Trophoblast cell (in vitro differentiated cells and primary cell): Measurements from ENCODE around the gene ITGA3.

Experiments used
- DNase-seq, 2 donors: peaks; one replicate each; pipeline ENCODE4 v3.0.0-alpha.2; 2016
- H2AFZ ChIP-seq: 2 replicates; pipeline ENCODE4 v1.6.1; 2013; ENCODE audit warnings: low read length, moderate library complexity, mild to moderate bottlenecking; ENCODE audit not compliant: insufficient read depth, poor library complexity
- H2AK5ac ChIP-seq: 2 replicates; pipeline ENCODE4 v1.6.1; 2013; ENCODE audit warnings: mild to moderate bottlenecking, low read length
- H2BK120ac ChIP-seq: 2 replicates; pipeline ENCODE4 v1.6.1; 2013; ENCODE audit warnings: low read length, mild to moderate bottlenecking, moderate library complexity; ENCODE audit not compliant: insufficient read depth, poor library complexity
- H2BK12ac ChIP-seq: 2 replicates; pipeline ENCODE4 v1.6.1; 2013; ENCODE audit warnings: mild to moderate bottlenecking, low read length, moderate library complexity
- H2BK5ac ChIP-seq: 2 replicates; pipeline ENCODE4 v1.6.1; 2013; ENCODE audit warnings: low read length, low read depth, moderate library complexity, mild to moderate bottlenecking; ENCODE audit not compliant: poor library complexity
- H3K14ac ChIP-seq: 2 replicates; pipeline ENCODE4 v1.6.1; 2013; ENCODE audit warnings: mild to moderate bottlenecking, low read length
- H3K18ac ChIP-seq: 2 replicates; pipeline ENCODE4 v1.6.1; 2013; ENCODE audit warnings: mild to moderate bottlenecking, low read length
- H3K23ac ChIP-seq: 2 replicates; pipeline ENCODE4 v1.6.1; 2013; ENCODE audit warnings: low read length
- H3K27ac ChIP-seq: 2 replicates; pipeline ENCODE4 v1.5.1; 2013; ENCODE audit warnings: low read depth, mild to moderate bottlenecking, inconsistent platforms, low read length, moderate library complexity
- H3K27me3 ChIP-seq: 2 replicates; pipeline ENCODE4 v1.6.1; 2013; ENCODE audit warnings: inconsistent platforms, mild to moderate bottlenecking, low read length, moderate library complexity; ENCODE audit not compliant: insufficient read depth
- H3K36me3 ChIP-seq, 2 experiments: 1 replicate in 1 of 2; 2 replicates in 1 of 2; pipeline ENCODE4 v1.6.1; 2013; ENCODE audit warnings: low read length in 2 of 2, mild to moderate bottlenecking in 2 of 2, moderate library complexity in 1 of 2; ENCODE audit not compliant: insufficient read depth in 2 of 2, control insufficient read depth in 1 of 2
- H3K4ac ChIP-seq: 2 replicates; pipeline ENCODE4 v1.6.1; 2013; ENCODE audit warnings: low read depth, mild to moderate bottlenecking, low read length, moderate library complexity
- H3K4me1 ChIP-seq, 2 experiments: 1 replicate in 1 of 2; 2 replicates in 1 of 2; pipeline ENCODE4 v1.6.1; 2013; ENCODE audit warnings: low read length in 2 of 2, mild to moderate bottlenecking in 2 of 2, moderate library complexity in 1 of 2; ENCODE audit not compliant: insufficient read depth in 2 of 2, control insufficient read depth in 1 of 2
- H3K4me2 ChIP-seq: 2 replicates; pipeline ENCODE4 v1.6.1; 2013; ENCODE audit warnings: inconsistent platforms, mild to moderate bottlenecking, low read length, moderate library complexity
- H3K4me3 ChIP-seq: 2 replicates; pipeline ENCODE4 v1.5.1; 2013; ENCODE audit warnings: mild to moderate bottlenecking, low read depth, low read length, inconsistent platforms
- H3K79me1 ChIP-seq: one replicate; pipeline ENCODE4 v1.6.1; 2013; ENCODE audit warnings: low read length
- H3K79me2 ChIP-seq: 2 replicates; pipeline ENCODE4 v1.6.1; 2013; ENCODE audit warnings: low read length, mild to moderate bottlenecking; ENCODE audit not compliant: control insufficient read depth, insufficient read depth, poor library complexity
- H3K9ac ChIP-seq: 2 replicates; pipeline ENCODE4 v1.6.1; 2013; ENCODE audit warnings: mild to moderate bottlenecking, low read length
- H3K9me3 ChIP-seq: 2 replicates; pipeline ENCODE4 v1.6.1; 2013; ENCODE audit warnings: low read depth, mild to moderate bottlenecking, control low read depth, inconsistent platforms, low read length; ENCODE audit not compliant: insufficient read depth
- H4K12ac ChIP-seq: 2 replicates; pipeline ENCODE4 v1.6.1; 2013; ENCODE audit warnings: low read depth, mild to moderate bottlenecking, low read length, moderate library complexity
- H4K8ac ChIP-seq: 2 replicates; pipeline ENCODE4 v1.6.1; 2013; ENCODE audit warnings: low read depth, mild to moderate bottlenecking, low read length, moderate library complexity
- H4K91ac ChIP-seq: one replicate; pipeline ENCODE4 v1.6.1; 2013; ENCODE audit warnings: low read depth, mild to moderate bottlenecking, low read length, moderate library complexity
- WGBS: extraction: QIAGEN DNeasy Blood & Tissue Kit; methylation state at CpG from one replicate; pipeline ENCODE4 v1.1.7; 2013; ENCODE audit warnings: missing lambda C conversion rate; ENCODE audit not compliant: insufficient read length, insufficient coverage; ENCODE audit errors: extremely low coverage; 5-methylcytosine and 5-hydroxymethylcytosine counted together

ITGA3 gene

DNA sequence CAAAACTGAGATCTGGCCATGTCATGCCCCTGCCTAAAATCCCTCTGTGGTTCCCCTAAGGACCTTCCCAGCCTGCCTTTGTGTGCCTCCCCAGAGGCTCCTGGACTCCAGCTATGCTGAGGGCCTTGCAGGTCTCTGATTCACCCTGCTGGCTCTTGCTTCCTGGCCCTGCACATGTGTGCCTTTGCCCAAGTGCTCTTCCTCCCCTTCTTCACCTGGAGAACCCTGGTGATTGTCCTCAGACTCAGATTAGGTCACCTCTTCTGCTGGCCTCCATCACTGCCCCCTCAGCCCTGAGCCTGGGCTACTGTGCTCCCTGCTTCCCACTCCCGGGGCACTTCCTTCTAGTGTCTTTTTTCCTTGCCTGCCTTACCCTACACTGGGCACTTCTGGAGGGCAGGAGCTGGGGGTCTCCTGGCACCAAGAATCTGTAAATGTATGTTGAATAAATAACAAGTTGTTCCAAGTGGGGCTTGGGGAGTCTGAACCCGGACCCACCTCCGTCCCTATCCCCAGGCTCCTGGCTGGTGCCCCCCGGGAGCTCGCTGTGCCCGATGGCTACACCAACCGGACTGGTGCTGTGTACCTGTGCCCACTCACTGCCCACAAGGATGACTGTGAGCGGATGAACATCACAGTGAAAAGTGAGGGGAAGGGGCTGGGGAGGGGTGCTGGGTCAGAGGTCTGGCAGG, 7.8 kb downstream of the ITGA3 start:
- peak overlapping the region; percentile 73 for H3K27ac ChIP-seq
- H3K4me2 ChIP-seq = no peak overlapping the region
- no peak overlapping the region for H3K9ac ChIP-seq
- H3K18ac ChIP-seq = peak overlapping the region; percentile 69
- peak overlapping the region; percentile 62 for H2BK120ac ChIP-seq
- H3K27me3 ChIP-seq = no peaks in the 10 kb centered on the region
- peak overlapping the region; percentile 29 for H2BK12ac ChIP-seq
- no peak overlapping the region for H2BK5ac ChIP-seq
- H3K4me1 ChIP-seq = peaks cover 46 to 51% of the 10 kb centered on the region in 2 experiments
- peak overlapping the region; percentile 9 for H4K8ac ChIP-seq
- no peak overlapping the region for H2AFZ ChIP-seq
- DNase-seq = peak; percentile 79 to 84
- H3K4me3 ChIP-seq = no peak overlapping the region
- peak overlapping the region; percentile 92 for H2AK5ac ChIP-seq
- peaks cover 1% of the 10 kb centered on the region for H3K79me2 ChIP-seq
- H3K14ac ChIP-seq = peak overlapping the region; percentile 32
- peak overlapping the region; percentile 21 for H3K4ac ChIP-seq
- WGBS = no CpG with 5 or more reads among the region's 8 CpGs
- H3K9me3 ChIP-seq = no peaks in the 10 kb centered on the region
- H3K23ac ChIP-seq = no peak overlapping the region
- peaks cover 15% of the 10 kb centered on the region for H3K79me1 ChIP-seq
- no peak overlapping the region for H4K12ac ChIP-seq
- peaks cover 12% of the 10 kb centered on the region in 2 experiments for H3K36me3 ChIP-seq
- H4K91ac ChIP-seq = peak overlapping the region; percentile 80

DNA sequence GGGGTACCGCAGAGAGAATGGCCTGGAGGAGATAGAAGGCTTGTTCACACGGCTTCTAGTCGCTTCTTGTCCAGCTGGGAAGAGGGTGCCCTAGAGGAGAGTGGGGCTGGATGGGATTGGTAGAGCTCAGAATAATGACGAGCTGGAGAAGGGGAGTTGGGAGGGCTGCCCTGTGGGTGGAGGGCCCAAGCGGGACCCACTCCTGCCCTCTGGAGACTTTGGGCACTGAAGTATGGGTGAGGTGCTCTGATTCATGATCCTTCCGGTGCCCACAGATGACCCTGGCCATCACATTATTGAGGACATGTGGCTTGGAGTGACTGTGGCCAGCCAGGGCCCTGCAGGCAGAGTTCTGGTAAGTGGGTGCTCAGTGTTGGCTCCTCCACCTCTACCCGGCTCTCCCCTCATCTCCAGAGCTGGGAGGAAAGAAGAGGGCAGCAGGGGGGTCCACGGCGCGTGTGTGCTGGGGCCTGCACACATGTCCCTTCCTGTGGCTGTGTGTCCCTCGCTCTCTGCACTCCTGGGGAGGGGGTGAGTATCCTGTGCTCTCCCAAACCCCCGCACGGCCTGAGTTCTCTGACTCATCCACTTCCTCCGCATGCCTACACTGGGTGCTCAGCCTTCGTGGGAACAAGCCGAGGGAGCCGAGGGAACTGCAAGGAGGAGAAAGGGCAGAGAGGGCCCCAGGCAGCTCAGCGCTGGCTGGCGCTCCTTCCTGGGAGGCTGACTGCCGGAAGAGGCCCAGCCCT, 8.5 kb downstream of the ITGA3 start:
- WGBS = no CpG with 5 or more reads among the region's 20 CpGs
- Histone ChIP-seq H4K8ac (peak overlapping the region; percentile 15), H3K9ac (no peak overlapping the region), H3K4me1 (peaks cover 39 to 44% of the 10 kb centered on the region in 2 experiments), H3K36me3 (peaks cover 12 to 14% of the 10 kb centered on the region in 2 experiments), H3K23ac (no peak overlapping the region), H3K79me1 (peaks cover 15% of the 10 kb centered on the region), H4K12ac (no peak overlapping the region), H2AK5ac (peak overlapping the region; percentile 10), H3K4ac (peak overlapping the region; percentile 48), H3K27ac (peak overlapping the region; percentile 73), H2BK12ac (peak overlapping the region; percentile 29), H3K4me2 (peak overlapping the region; percentile 24), H3K9me3 (no peaks in the 10 kb centered on the region), H4K91ac (peak overlapping the region; percentile 80), H2AFZ (no peak overlapping the region), H3K79me2 (peaks cover 1% of the 10 kb centered on the region), H3K4me3 (no peak overlapping the region), H3K18ac (peak overlapping the region; percentile 68), H3K14ac (peak overlapping the region; percentile 67), H3K27me3 (no peaks in the 10 kb centered on the region), H2BK5ac (peak overlapping the region; percentile 47), H2BK120ac (peak overlapping the region; percentile 62)
- DNase-seq = peak; percentile 86 to 88

DNA sequence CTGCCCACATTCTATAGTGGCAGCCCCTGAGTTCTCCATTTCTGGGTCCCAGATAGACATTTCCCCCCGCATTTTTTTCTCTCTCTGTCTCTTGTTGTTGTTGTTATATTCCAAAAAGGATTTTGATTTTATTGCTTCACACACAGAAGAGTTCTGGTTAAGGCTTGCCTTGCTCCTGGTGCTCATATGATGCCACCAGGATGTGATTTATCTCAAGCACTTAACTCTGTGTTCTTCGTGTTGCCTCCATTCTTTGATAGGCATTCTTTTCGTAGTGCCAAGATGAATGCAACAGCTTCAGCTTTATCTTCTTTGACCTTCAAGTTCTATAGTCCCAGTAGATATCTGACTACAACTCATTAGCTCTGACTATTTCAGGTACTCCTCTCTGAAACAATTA, 9.1 kb downstream of the ITGA3 start:
- Histone ChIP-seq H3K27me3 (no peaks in the 10 kb centered on the region), H3K27ac (peak overlapping the region; percentile 21), H2AFZ (no peak overlapping the region), H3K18ac (no peak overlapping the region), H4K8ac (no peak overlapping the region), H2BK120ac (no peak overlapping the region), H3K79me1 (peaks cover 15% of the 10 kb centered on the region), H3K4me3 (no peak overlapping the region), H3K4me2 (peak overlapping the region; percentile 24), H4K12ac (no peak overlapping the region), H3K79me2 (peaks cover 1% of the 10 kb centered on the region), H3K4me1 (peaks cover 34 to 37% of the 10 kb centered on the region in 2 experiments), H3K9me3 (no peaks in the 10 kb centered on the region), H2BK12ac (no peak overlapping the region), H2AK5ac (no peak overlapping the region), H2BK5ac (no peak overlapping the region), H3K36me3 (peaks cover 15 to 18% of the 10 kb centered on the region in 2 experiments), H3K23ac (no peak overlapping the region), H3K4ac (no peak overlapping the region), H3K14ac (no peak overlapping the region), H4K91ac (no peak overlapping the region), H3K9ac (no peak overlapping the region)
- no peak for DNase-seq
- WGBS = no CpG with 5 or more reads among the region's 3 CpGs

DNA sequence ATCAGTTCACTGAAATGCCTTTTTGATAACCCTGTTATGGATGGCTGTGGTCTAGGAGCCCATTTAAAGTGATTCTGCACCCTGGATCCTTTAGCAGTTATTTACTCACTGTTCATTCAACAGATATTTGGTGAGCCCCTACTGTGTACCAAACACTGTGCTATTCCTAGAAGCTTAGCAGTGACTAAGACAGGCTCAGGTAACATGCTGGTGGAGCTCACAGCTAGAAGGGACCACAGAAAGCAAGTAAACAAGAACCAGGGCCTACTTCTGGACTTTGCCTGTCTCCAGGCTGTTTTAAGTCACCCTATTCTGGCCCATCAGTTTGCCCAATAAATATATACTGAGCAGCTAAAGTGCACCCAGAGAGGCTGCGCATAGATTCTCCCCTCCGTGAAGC, 11.1 kb downstream of the ITGA3 start:
- no peak overlapping the region for H2BK5ac ChIP-seq
- H4K12ac ChIP-seq = no peak overlapping the region
- H2AFZ ChIP-seq = no peak overlapping the region
- H4K91ac ChIP-seq = no peak overlapping the region
- H3K79me1 ChIP-seq = peaks cover 12% of the 10 kb centered on the region
- H4K8ac ChIP-seq = no peak overlapping the region
- DNase-seq = no peak
- WGBS = no CpG with 5 or more reads among the region's 2 CpGs
- no peak overlapping the region for H2BK120ac ChIP-seq
- no peaks in the 10 kb centered on the region for H3K9me3 ChIP-seq
- H3K4me2 ChIP-seq = no peak overlapping the region
- H3K79me2 ChIP-seq = peaks cover 1% of the 10 kb centered on the region
- no peaks in the 10 kb centered on the region for H3K27me3 ChIP-seq
- no peak overlapping the region for H3K23ac ChIP-seq
- no peak overlapping the region for H2BK12ac ChIP-seq
- H3K4ac ChIP-seq = no peak overlapping the region
- H3K4me3 ChIP-seq = no peak overlapping the region
- peaks cover 29 to 34% of the 10 kb centered on the region in 2 experiments for H3K36me3 ChIP-seq
- H3K14ac ChIP-seq = no peak overlapping the region
- H2AK5ac ChIP-seq = no peak overlapping the region
- no peak overlapping the region for H3K18ac ChIP-seq
- no peak overlapping the region for H3K9ac ChIP-seq
- H3K4me1 ChIP-seq = peaks cover 25 to 29% of the 10 kb centered on the region in 2 experiments
- no peak overlapping the region for H3K27ac ChIP-seq
